HPDE6-E6E7 (cell line): Measurements from ENCODE around the gene REN.

Source experiments
- DNase-seq: peaks from one replicate; pipeline ENCODE4 v3.0.0; 2011; ENCODE audit warnings: missing footprints; ENCODE audit errors: extremely low spot score

The REN gene

DNA sequence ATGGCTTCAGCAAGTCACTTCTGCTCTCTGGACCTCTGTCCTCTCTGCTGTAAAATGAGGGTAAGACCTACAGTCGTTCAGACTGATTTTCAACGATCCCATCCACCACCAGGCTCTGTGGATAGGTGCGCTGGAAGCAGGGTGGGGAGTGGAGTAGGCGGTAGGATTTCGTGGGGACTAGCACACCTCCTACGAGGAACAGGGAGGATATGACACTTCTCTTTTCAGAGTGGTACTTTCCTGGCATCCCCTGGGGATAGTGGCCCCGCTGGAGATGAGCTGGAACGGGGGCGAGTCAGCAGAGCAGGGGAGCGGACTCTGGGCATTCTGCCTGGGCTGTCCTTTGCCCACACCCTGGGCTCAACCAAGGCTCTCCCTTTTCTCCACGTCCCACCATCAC is 32.0 kb downstream of the REN start:
- no peak for DNase-seq

GRCh38 chr1:204132718-204133117 is 33.4 kb downstream of the REN start:
- DNase-seq: no peak

DNA sequence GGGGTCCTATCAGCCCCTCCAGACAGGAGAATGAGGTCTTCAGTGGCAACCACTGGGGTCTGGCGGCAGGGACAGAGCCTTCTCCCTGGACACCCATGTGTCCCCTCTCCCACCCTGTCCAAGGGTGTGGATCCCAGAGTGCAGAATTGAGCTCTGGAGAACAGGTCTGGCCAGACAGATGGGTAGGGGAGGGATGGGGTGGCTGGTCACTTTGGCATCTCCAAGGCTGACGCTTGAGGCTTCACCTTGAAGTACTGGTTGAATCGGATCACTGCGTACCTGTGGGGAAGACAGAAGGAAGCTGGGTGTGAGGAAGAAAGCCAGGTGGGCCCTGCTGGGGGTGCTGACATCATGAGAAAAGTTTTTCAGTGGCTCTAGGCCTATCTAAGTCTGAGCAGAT is 34.2 kb downstream of the REN start:
- no peak for DNase-seq

DNA sequence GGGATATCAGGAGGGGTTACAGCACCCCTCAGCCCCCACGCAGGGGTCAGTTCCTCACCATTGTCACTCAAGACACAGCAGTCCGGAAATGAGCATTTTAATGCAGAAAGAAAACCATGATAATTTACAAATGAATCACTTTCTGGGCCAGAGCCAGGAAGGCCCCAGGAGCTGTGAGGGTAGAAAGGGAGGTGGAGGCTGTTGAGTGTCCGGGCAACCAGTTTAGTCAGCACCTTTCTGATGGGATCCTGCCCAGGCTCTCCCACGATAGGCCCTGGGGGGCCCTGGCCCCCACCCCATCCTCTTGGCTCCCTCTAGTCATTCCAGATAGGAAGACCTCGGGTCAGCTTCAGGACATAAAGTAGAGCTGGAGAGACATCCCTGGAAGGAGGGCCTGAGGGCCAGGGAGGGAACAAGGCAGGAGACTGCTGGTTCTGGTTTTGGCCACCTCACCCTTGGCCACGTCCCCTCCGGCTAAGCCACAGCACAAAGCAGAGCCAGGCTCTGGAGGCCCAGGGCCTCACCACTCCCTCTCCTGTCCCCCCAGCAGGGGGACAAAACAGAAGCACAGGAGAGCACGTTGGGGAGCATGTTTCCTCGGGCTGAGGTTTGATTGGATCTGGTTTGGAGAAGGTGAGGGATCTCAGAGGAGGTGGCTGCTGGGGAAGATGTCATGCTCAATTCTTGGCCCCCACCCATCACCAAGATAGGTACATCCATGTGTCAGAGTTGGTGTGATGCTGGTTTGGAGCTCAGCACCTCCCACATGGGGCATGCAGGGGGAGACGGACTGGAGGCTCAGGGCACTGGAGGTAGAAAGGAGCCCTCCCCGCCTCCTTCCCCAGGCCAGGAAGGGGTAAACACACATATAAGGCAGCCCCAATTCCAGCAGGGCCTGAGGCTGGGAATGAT is 34.9 kb downstream of the REN start:
- DNase-seq: peak; percentile 86

DNA sequence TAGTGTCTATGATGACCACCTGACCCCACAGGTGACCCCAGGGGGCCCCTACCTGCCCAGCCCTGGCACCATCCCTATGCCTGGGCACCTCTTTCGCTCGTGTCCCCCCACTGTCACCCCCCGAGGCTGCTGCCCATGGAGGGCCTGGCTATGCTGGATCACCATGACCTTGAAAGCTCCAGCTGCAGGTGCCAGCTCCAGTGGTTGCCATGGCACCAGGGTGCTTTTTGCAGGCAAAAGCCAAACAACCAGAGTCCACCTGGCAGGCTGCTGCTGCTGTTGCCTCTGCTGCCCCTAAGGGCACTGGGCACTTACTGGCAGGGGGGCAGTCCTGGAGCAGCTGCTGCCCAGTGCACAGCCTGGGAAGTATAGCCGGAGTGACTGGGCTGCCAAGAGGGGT is 36.0 kb downstream of the REN start:
- DNase-seq: no peak

DNA sequence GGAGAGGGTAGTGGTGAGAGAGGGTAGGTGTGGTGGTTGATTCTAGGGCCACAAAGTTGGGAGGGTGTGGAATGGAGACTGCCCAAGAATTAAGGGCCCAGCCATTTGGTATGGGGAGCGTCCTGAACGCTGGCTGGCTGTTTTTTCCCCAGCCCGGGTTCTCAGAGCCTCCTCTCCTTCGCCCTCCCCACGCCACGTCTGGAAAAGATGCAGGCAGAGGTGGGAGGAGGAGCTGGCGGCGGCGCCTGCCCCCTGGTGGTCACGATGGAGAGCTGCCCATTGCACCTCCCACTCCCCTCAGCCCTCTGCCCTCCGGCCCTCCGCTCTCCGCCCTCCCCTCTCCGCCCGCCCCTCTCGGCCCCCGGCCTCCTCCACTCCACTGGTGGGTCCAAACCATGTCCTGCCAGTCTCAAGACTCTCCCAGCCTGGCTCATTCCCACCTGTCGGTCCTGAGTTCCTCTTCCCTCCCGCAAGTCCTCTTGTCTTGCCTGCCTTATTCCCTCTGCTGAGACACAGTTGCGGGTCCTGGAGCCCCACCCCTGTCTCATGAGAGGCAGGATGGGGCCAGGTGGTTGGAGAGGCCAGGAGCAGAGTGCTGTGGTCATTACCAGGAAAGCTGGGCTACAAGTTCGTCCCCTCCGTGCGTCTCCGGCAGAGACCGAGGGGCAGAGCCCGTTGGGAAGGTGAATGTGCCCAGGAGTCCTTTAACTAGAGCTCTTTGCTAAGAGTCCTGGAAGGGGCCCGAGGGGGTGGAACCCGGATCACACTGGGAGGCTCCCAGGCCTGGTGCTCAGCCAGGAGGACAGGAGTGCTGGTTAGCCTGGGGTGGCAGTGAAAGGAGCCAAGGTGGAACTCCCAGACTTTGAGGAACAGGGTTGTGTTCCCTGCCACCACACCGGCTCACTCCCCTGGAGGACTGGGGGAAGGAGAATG is 36.9 kb downstream of the REN start:
- peak; percentile 76 for DNase-seq

DNA sequence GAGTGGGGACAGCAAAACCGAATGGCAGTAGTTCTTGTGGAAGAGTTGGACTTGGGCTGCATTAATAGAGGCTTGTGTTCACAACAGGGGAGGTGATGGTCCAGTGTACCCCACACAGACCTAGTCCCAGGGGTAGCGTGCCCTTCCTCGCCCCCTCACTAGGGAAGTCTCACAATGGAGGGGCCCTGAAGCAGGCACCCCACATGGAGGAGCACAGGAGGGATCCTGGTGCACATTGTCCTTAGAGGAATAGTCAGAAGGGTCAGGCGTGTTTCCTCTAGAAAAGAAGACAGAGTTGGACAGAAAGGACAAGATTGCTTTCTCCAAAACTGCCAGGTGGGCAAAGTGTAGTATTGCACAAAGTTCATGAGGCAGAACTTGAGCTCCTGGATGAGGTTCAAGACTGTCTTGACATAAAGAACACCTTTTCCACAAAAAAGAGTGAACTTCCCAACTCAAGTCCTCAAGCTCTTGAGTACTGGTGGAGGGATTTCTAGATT is 37.6 kb downstream of the REN start:
- DNase-seq: no peak

DNA sequence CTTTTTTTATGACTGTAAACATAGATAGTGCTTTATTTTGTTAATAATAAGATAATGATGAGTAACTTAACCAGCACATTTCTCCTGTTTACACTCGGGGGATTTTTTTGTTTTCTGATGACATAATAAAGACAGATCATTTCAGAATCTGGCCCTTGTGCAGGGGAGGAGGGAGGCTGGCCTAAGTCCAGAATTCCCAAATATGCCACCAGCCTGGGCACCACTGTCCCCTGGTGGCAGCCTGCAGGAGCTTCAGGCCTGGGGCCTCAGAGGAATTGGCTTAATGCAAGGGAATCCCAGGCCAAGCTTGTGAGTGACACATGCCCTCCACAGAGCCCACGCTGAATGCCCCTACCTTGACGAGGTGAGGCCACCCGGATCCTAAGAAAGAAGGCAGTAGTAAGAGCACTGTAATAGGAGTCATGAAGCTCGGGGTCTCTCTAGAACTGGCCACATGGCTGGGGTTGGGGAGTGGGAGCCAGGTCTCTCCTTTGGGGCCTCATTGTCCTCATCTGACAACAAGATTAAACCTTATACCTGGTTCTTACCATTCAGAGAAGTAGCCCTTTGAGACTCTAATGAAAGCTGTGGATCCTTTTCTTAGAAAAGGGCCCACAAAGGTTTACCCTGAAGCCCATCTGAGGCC is 38.4 kb downstream of the REN start:
- DNase-seq: peak; percentile 72

DNA sequence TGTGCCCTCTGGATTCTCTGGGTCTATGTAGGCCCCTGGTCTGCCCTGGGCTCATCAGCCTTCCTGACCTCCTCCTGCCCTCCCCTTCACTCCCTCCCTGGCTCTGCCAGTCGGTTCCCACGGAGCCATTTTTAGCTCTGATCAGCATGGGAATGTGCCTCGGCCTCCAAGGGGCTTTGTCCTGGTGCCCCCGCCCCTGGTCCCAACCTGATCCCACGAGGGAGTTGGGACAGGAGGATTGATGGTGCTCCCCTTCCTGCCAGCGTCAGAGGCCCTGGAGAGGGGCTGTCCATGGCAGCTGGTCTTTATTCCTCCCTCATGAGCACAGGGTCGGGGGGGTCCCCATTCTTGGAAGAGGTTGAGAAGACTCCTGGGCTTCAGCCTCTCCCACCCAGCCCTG is 39.2 kb downstream of the REN start:
- DNase-seq: no peak

- no peak for DNase-seq
Measured at GRCh38 chr1:204126386-204126785, 39.8 kb downstream of the REN start.

DNA sequence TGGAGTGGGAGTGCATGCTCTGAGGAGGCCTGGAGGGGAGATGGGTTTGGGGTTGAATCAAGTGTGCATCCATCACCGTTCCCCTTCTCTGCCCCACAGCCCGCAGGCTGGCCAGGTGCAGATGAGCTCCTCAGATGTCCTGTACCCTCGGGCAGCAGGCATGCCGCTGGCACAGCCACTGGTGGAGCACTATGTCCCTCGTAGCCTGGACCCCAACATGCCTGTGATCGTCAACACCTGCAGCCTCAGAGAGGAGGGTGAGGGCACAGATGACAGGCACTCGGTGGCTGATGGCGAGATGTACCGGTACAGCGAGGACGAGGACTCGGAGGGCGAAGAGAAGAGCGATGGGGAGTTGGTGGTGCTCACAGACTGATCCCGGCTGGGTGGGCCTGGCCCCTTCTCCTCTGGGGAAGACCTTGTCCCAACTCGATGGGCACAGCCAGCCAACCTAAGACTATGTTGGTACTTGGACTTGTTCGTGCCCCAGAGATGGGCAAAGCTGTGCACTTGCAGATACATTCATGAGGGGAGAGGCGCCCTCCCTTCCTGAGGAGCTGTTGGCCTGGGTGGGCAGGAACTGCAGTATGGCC is 40.3 kb downstream of the REN start:
- DNase-seq: no peak

- DNase-seq: no peak
Measured at GRCh38 chr1:204124639-204125038, 41.5 kb downstream of the REN start.

DNA sequence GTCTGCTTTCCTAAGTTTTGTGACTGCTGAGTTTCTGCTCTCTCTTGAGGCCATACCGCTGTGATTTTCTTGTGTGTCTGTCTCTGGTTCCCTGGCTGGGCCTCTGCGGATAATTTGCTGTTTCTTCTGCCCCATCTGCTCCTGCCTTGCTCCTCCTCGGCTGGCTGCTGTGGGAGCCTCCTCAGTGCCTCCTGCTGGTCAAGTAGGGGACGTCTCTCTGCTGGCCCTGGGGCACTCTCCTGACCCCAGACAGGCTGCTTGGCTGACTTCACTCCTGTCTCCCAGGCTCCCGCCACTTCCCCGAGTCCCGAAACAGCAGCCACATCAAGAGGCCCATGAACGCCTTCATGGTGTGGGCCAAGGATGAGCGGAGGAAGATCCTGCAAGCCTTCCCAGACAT is 42.8 kb downstream of the REN start:
- no peak for DNase-seq

DNA sequence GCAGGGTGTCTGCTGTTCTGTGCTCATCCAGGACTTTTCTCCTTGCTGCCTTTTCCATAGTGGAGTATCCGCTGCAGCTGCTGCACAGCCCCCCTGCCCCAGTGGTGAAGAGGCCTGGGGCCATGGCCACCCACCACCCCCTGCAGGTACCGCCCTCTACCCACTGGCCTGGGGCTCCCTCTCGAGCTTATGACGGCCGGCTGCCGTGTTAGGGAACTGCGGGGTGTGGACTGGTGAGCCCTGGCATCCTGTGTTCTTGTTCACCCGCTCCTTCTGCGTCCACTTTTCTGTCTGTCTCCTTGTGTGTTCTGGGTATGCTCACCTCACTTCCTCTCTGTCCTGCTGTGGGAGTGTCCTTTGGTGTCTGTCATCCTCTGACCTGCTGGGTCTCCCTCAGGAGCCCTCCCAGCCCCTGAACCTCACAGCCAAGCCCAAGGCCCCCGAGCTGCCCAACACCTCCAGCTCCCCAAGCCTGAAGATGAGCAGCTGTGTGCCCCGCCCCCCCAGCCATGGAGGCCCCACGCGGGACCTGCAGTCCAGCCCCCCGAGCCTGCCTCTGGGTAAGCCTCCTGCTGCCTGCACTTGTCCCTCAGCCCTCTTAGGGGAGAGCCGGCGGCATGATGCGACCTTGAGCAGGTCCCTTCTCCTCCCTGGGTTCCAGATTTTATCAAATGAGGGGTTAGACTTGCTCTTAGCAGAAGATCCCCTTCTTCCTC is 44.1 kb downstream of the REN start:
- no peak for DNase-seq

- no peak for DNase-seq
Measured at GRCh38 chr1:204116539-204116938, 49.6 kb downstream of the REN start.

DNA sequence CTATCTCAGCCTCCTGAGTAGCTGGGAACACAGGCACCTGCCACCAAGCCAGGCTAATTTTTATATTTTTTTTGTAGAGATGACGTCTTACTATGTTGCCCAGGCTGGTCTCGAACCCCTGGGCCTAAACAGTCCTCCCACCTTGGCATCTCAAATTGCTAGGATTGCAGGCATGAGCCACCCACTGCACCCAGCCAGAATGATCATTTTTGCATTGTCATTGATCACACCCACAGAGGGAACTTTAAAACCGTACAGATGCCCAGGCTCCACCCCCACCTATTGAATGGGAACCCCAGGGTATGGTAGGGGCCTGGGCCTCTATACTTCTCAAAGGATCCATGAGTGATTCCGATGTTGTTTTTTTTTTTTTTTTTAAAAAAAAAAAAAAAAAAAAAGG is 51.0 kb downstream of the REN start:
- DNase-seq: no peak

DNA sequence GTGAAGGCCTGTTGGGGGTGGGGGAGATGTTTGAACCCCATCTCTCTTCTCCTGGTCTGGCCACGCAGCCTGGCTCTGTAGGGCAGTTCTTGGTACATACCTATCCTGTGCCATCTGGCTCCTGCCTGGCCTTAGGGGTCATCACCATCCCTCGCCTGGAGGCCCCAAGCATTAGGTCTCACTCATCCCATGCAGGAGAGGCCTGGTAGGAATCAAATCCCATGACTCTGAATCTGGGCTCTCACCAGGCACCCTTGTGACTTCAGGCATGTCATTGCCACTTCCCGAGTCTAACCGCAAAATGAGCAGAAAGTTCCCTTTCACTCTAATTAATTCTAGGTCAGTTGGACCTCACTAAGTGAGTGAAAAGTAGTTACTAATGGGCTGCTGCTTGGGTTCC is 51.5 kb downstream of the REN start:
- no peak for DNase-seq

GRCh38 chr1:204113896-204114295 is 52.2 kb downstream of the REN start:
- DNase-seq: no peak

GRCh38 chr1:204112876-204113730 is 53.0 kb downstream of the REN start:
- DNase-seq: no peak
